Measurements from ENCODE around the gene SOSTDC1.

Gene SOSTDC1

GRCh38 chr7:16494955-16495719 lies 29.6 kb upstream of the SOSTDC1 start:
- no peaks in the 10 kb centered on the region for H4K20me1 ChIP-seq (ENCODE audit: insufficient read depth, low read length)
- DNase-seq: no peak
- no peak for TF ChIP-seq EZH2 (optimal IDR thresholded peaks at IDR 0.05; ENCODE audit: low read depth, low read length)
- TF ChIP-seq CTCF (IDR thresholded peaks at IDR 0.05; ENCODE audit: low read length): no peak
- no peak for TF ChIP-seq EZH2phosphoT487 (IDR thresholded peaks at IDR 0.05; ENCODE audit: low read length)
- H3K4me2 ChIP-seq (ENCODE audit: low read depth, low read length): no peak overlapping the region
- no peaks in the 10 kb centered on the region for H3K4me1 ChIP-seq (ENCODE audit: low read length)
- H3K9me2 ChIP-seq (replicated peaks; ENCODE audit: insufficient read depth, low read length): no peaks in the 10 kb centered on the region
- H3K27me3 ChIP-seq (replicated peaks; ENCODE audit: insufficient read depth, low read length): no peaks in the 10 kb centered on the region
- H3K9me3 ChIP-seq (replicated peaks; ENCODE audit: insufficient read depth, low read length): no peaks in the 10 kb centered on the region
- H3K27ac ChIP-seq (ENCODE audit: low read length): no peak overlapping the region
- no peaks in the 10 kb centered on the region for H3K79me2 ChIP-seq (ENCODE audit: low read length)
- H3K4me3 ChIP-seq (ENCODE audit: low read length): no peak overlapping the region
- no peaks in the 10 kb centered on the region for H3F3A ChIP-seq (ENCODE audit: insufficient read depth, low read length)
- no peaks in the 10 kb centered on the region for H3K36me3 ChIP-seq (replicated peaks; ENCODE audit: insufficient read depth, low read length)
- H2AFZ ChIP-seq (ENCODE audit: low read length): no peak overlapping the region
- no peak overlapping the region for H3K9ac ChIP-seq (ENCODE audit: low read length)

- Histone ChIP-seq H3K9ac (ENCODE audit: low read length) (no peak overlapping the region), H3K27me3 (replicated peaks; ENCODE audit: insufficient read depth, low read length) (no peaks in the 10 kb centered on the region), H4K20me1 (ENCODE audit: insufficient read depth, low read length) (no peaks in the 10 kb centered on the region), H3K79me2 (ENCODE audit: low read length) (no peaks in the 10 kb centered on the region), H2AFZ (ENCODE audit: low read length) (no peak overlapping the region), H3K4me3 (ENCODE audit: low read length) (no peak overlapping the region), H3K36me3 (replicated peaks; ENCODE audit: insufficient read depth, low read length) (no peaks in the 10 kb centered on the region), H3K9me2 (replicated peaks; ENCODE audit: insufficient read depth, low read length) (no peaks in the 10 kb centered on the region), H3K9me3 (replicated peaks; ENCODE audit: insufficient read depth, low read length) (no peaks in the 10 kb centered on the region), H3F3A (ENCODE audit: insufficient read depth, low read length) (no peaks in the 10 kb centered on the region), H3K27ac (ENCODE audit: low read length) (no peak overlapping the region), H3K4me1 (ENCODE audit: low read length) (no peaks in the 10 kb centered on the region), H3K4me2 (ENCODE audit: low read depth, low read length) (no peak overlapping the region)
- TF ChIP-seq EZH2 (optimal IDR thresholded peaks at IDR 0.05; ENCODE audit: low read depth, low read length) (no peak), EZH2phosphoT487 (IDR thresholded peaks at IDR 0.05; ENCODE audit: low read length) (no peak), CTCF (IDR thresholded peaks at IDR 0.05; ENCODE audit: low read length) (no peak)
- DNase-seq: no peak
Observed at GRCh38 chr7:16494551-16494950, 29.0 kb upstream of the SOSTDC1 start.

DNA sequence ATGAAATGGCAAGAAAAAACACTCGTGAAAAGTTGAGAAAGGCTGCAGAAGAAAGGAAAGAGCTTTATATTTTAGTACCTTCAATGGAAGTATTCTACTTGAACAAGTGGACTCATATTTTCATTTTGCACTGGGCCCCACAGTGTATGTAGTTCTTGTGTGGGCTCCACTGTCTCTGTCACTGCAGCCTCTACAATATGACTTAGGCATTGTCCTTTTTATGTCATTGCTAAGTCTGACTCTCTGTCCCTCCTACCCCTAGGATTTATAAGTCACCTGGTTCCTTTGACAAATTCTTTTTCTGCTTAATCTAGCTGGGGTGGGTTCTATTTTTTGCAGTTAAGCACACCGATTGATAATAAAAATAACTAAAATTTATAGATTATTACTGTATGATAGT lies 27.7 kb upstream of the SOSTDC1 start:
- Histone ChIP-seq H3K27ac (ENCODE audit: low read length) (no peak overlapping the region), H3K9me2 (replicated peaks; ENCODE audit: insufficient read depth, low read length) (no peaks in the 10 kb centered on the region), H3K9ac (ENCODE audit: low read length) (no peak overlapping the region), H3K4me2 (ENCODE audit: low read depth, low read length) (no peak overlapping the region), H3K27me3 (replicated peaks; ENCODE audit: insufficient read depth, low read length) (no peaks in the 10 kb centered on the region), H4K20me1 (ENCODE audit: insufficient read depth, low read length) (no peaks in the 10 kb centered on the region), H3K4me1 (ENCODE audit: low read length) (no peaks in the 10 kb centered on the region), H3F3A (ENCODE audit: insufficient read depth, low read length) (no peaks in the 10 kb centered on the region), H3K9me3 (replicated peaks; ENCODE audit: insufficient read depth, low read length) (no peaks in the 10 kb centered on the region), H3K4me3 (ENCODE audit: low read length) (no peak overlapping the region), H3K79me2 (ENCODE audit: low read length) (no peaks in the 10 kb centered on the region), H2AFZ (ENCODE audit: low read length) (no peak overlapping the region), H3K36me3 (replicated peaks; ENCODE audit: insufficient read depth, low read length) (no peaks in the 10 kb centered on the region)
- no peak for DNase-seq
- TF ChIP-seq EZH2phosphoT487 (IDR thresholded peaks at IDR 0.05; ENCODE audit: low read length) (no peak), CTCF (IDR thresholded peaks at IDR 0.05; ENCODE audit: low read length) (no peak), EZH2 (optimal IDR thresholded peaks at IDR 0.05; ENCODE audit: low read depth, low read length) (no peak)
